Stimulated activated CD4-positive, alpha-beta T cell treated with anti-CD3 and anti-CD28 coated beads, TNF-alpha, amount 100 ng/mL, for 48 hours (primary cell): Measurements from ENCODE around the gene LRRC41.
"Not testable (repeated sequence)": the region's sequence is repeated elsewhere in the genome, so short reads cannot be mapped to it uniquely, and the experiment has no call there.

Source experiments
- DNase-seq, 3 donors: peaks; one replicate each; pipeline ENCODE4 v3.0.0-alpha.2; 2020; ENCODE audit warnings: low read depth in 3 of 3

LRRC41 gene

GRCh38 chr1:46285730-46286477, 17.5 kb downstream of the LRRC41 start:
- DNase-seq: peak in 2 of 3 donors; percentile 25 to 43

- no peak for DNase-seq
Measured at GRCh38 chr1:46284597-46285564, 18.5 kb downstream of the LRRC41 start.

- no peak for DNase-seq
Measured at GRCh38 chr1:46284058-46284457, 19.4 kb downstream of the LRRC41 start.

- no peak for DNase-seq
Measured at GRCh38 chr1:46281021-46281420, 22.4 kb downstream of the LRRC41 start.

- DNase-seq: no peak
Measured at GRCh38 chr1:46280092-46280491, 23.3 kb downstream of the LRRC41 start.

- no peak for DNase-seq
Measured at GRCh38 chr1:46278807-46279206, 24.6 kb downstream of the LRRC41 start.

GRCh38 chr1:46277658-46278373, 25.6 kb downstream of the LRRC41 start:
- no peak for DNase-seq

- no peak for DNase-seq
Measured at GRCh38 chr1:46275030-46275337, 28.4 kb downstream of the LRRC41 start.

GRCh38 chr1:46274225-46275029, 29.0 kb downstream of the LRRC41 start:
- no peak for DNase-seq

GRCh38 chr1:46268578-46268977, 34.8 kb downstream of the LRRC41 start:
- no peak for DNase-seq

- no peak for DNase-seq
Measured at GRCh38 chr1:46263146-46263545, 40.3 kb downstream of the LRRC41 start.

- DNase-seq: no peak
Measured at GRCh38 chr1:46262508-46262907, 40.9 kb downstream of the LRRC41 start.

GRCh38 chr1:46256523-46256922, 46.9 kb downstream of the LRRC41 start:
- DNase-seq: no peak

GRCh38 chr1:46254668-46255067, 48.7 kb downstream of the LRRC41 start:
- no peak for DNase-seq

- peak; percentile 14 to 34 (median 24) for DNase-seq
Measured at GRCh38 chr1:46248122-46248920, 55.1 kb downstream of the LRRC41 start.

GRCh38 chr1:46247436-46248121, 55.8 kb downstream of the LRRC41 start, which contains the start of gene RAD54L:
TSS of gene RAD54L (plus strand) at chr1:46247763. CDS start at chr1:46248406, 643 bp downstream.
- peak; percentile 95 to 98 (median 96) for DNase-seq

- peak; percentile 32 to 64 (median 44) for DNase-seq
Measured at GRCh38 chr1:46246548-46247435, 56.6 kb downstream of the LRRC41 start.

GRCh38 chr1:46246136-46246535, 57.3 kb downstream of the LRRC41 start:
- not testable (repeated sequence) for DNase-seq
